Bronchus fibroblast of lung (primary cell): ENCODE results near the gene CNGA2. TPM values are rescaled to one million over a fixed set of nuclear protein-coding genes. Genes with fewer than 3 reads are reported as not detected.

Experiments used
- total RNA-seq: library from RNA; depleted of rRNA; stranded (reverse); fragments of >200 nt; gene quantifications from 2 replicates; pipeline ENCODE4 v1.2.3, GENCODE V29; 2015

CNGA2 gene
- total RNA-seq: not detected in 2 replicates

GRCh38 chrX:151734446-151734845 lies at the start of gene CNGA2:
Gene CNGA2 (plus strand): TSS chrX:151734746. CDS start chrX:151738484, 3,738 bp downstream.

GRCh38 chrX:151694661-151695582 lies 39.6 kb upstream of the CNGA2 start, which contains the start of gene PRRG3:
Gene PRRG3 (plus strand): TSS chrX:151695458. CDS start chrX:151698815, 3,357 bp downstream.

DNA sequence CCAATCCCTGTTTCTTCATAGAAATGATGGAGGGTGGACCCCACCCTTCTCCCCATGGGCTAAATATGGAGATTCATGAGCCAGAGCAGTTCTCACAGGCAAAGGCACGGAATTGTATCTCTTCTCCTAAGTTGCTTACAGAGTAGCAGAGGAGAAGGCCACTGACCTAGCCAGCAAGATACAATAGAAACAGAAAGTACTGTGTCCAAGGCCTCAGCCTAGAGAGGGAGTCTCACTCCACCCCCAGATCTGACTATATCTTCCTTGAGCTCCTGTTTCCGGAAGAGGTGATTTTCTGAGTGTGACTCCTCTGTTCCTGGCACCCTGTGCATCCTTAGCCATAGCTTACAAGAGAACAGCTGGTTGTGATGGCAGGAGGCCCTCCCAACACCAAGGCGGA lies 18.8 kb upstream of the CNGA2 start, which contains the start of gene FATE1:
TSS of gene FATE1 (plus strand) at position 284 of the 400 bp plus-strand sequence. CDS start at position 369, 85 bp downstream.

Other genes with a start within 250 kb of the CNGA2 start
- gene PASD1, start 171.1 kb upstream of the CNGA2 start, total RNA-seq: not detected in 2 replicates
- gene PRRG3, start 39.3 kb upstream of the CNGA2 start, total RNA-seq: under 0.01 TPM in 1 of 2 replicates, not detected in the other
- not detected in 2 replicates for gene FATE1, start 18.7 kb upstream of the CNGA2 start, total RNA-seq
- not detected in 2 replicates for gene MAGEA4, start 178.1 kb downstream of the CNGA2 start, total RNA-seq
- gene GABRE, start 239.9 kb downstream of the CNGA2 start, total RNA-seq: 0.74 and 1.5 TPM in 2 replicates